Bronchial epithelial cell (primary cell): Measurements from ENCODE around the gene PAIP1. TPM values are rescaled to one million over a fixed set of nuclear protein-coding genes. Genes with fewer than 3 reads are reported as not detected.
"Not testable (repeated sequence)": the region's sequence is repeated elsewhere in the genome, so short reads cannot be mapped to it uniquely, and the experiment has no call there.

Source experiments
- DNase-seq: peaks from one replicate; pipeline ENCODE4 v3.0.0-alpha.2; 2010; ENCODE audit warnings: low read depth
- FAIRE-seq: peaks from 2 replicates; lab custom pipeline; 2011; peaks lifted over from hg19 to GRCh38; lab: Jason Lieb, UNC
- H3K27me3 ChIP-seq: 2 replicates; pipeline ENCODE4 v1.5.1; 2011; ENCODE audit warnings: low read length; ENCODE audit not compliant: control insufficient read depth, insufficient read depth
- H3K36me3 ChIP-seq: 2 replicates; pipeline ENCODE4 v1.5.1; 2011; ENCODE audit warnings: low read length; ENCODE audit not compliant: control insufficient read depth, insufficient read depth
- H3K4me3 ChIP-seq: 2 replicates; pipeline ENCODE4 v1.5.1; 2011; ENCODE audit warnings: mild to moderate bottlenecking, low read depth, low read length, control low read depth
- CTCF ChIP-seq: IDR thresholded peaks from 2 replicates; pipeline ENCODE4 v1.5.1; 2011; ENCODE audit warnings: mild to moderate bottlenecking, moderate library complexity, low read length, control low read depth, inconsistent platforms; ENCODE audit not compliant: insufficient read depth, severe bottlenecking
- total RNA-seq: library from RNA; depleted of rRNA; stranded (reverse); fragments of >200 nt; gene quantifications from 2 replicates; pipeline ENCODE4 v1.2.1, GENCODE V29; 2014

PAIP1 gene
- total RNA-seq, 1 donor from 2014 or later, result 136 TPM

- no peak overlapping the region for H3K4me3 ChIP-seq
- H3K36me3 ChIP-seq, result peaks cover 2% of the 10 kb centered on the region
- DNase-seq, result no peak
- FAIRE-seq, result no peak
- no peak for TF ChIP-seq CTCF
- H3K27me3 ChIP-seq, result no peaks in the 10 kb centered on the region
These were observed 2.4 kb downstream of the PAIP1 start for GRCh38 chr5:43554497-43554896.

GRCh38 chr5:43553381-43553780 is 3.5 kb downstream of the PAIP1 start:
- Histone ChIP-seq H3K4me3 (no peak overlapping the region), H3K27me3 (no peaks in the 10 kb centered on the region), H3K36me3 (peaks cover 2% of the 10 kb centered on the region)
- FAIRE-seq (no peak), DNase-seq (peak; percentile 50)
- TF ChIP-seq CTCF, result no peak

- no peak for FAIRE-seq
- no peak for TF ChIP-seq CTCF
- Histone ChIP-seq H3K36me3 (peaks cover 8% of the 10 kb centered on the region), H3K4me3 (no peak overlapping the region), H3K27me3 (no peaks in the 10 kb centered on the region)
- DNase-seq, result no peak
These were observed 5.1 kb downstream of the PAIP1 start for GRCh38 chr5:43551731-43552130.

GRCh38 chr5:43549272-43549671 is 7.6 kb downstream of the PAIP1 start:
- H3K4me3 ChIP-seq, DNase-seq, FAIRE-seq, H3K27me3 ChIP-seq: not testable (repeated sequence)
- H3K36me3 ChIP-seq, result peaks cover 11% of the 10 kb centered on the region

GRCh38 chr5:43548358-43548757 is 8.5 kb downstream of the PAIP1 start:
- no peak for TF ChIP-seq CTCF
- H3K4me3 ChIP-seq, result no peak overlapping the region
- FAIRE-seq, result no peak
- H3K27me3 ChIP-seq, result no peaks in the 10 kb centered on the region
- H3K36me3 ChIP-seq, result peaks cover 11% of the 10 kb centered on the region
- DNase-seq, result no peak

GRCh38 chr5:43547532-43547931 is 9.3 kb downstream of the PAIP1 start:
- H3K36me3 ChIP-seq, result peaks cover 11% of the 10 kb centered on the region
- FAIRE-seq (no peak), DNase-seq (no peak)
- no peak overlapping the region for H3K4me3 ChIP-seq
- TF ChIP-seq CTCF, result no peak
- no peaks in the 10 kb centered on the region for H3K27me3 ChIP-seq
